Activated CD4-positive, alpha-beta T cell treated with anti-CD3 and anti-CD28 coated beads for 36 hours (primary cell): ENCODE results near the gene HFM1. TPM values are rescaled to one million over a fixed set of nuclear protein-coding genes. Genes with fewer than 3 reads are reported as not detected.
A peak's percentile ranks its signal among the peaks of the same experiment; 100 is the strongest.
"Not testable (repeated sequence)": the region's sequence is repeated elsewhere in the genome, so short reads cannot be mapped to it uniquely, and the experiment has no call there.

ENCODE experiments used
- ATAC-seq: fragments of 200-7000 bp; cut with Tn5 transposase; one replicate; pipeline ENCODE4 v1.10.0; 2021; ENCODE audit warnings: mild to moderate bottlenecking, moderate library complexity
- CTCF ChIA-PET: fragments of 350-600 bp; sonication (Branson Sonifier 250); formaldehyde crosslinking; loops from one replicate; lab custom pipeline; 2021; ENCODE audit warnings: antibody characterized with exemption; lab: Charles Lee
- POLR2A ChIA-PET: fragments of 350-600 bp; sonication (Branson Sonifier 250); formaldehyde crosslinking; loops from one replicate; lab custom pipeline; 2021; ENCODE audit warnings: antibody characterized with exemption, inconsistent platforms; lab: Charles Lee
- DNase-seq: peaks from one replicate; pipeline ENCODE4 v3.0.0-alpha.2; 2020
- H3K27ac Mint-ChIP-seq: one replicate; pipeline ENCODE4 v1.8.0; 2021; ENCODE audit warnings: mixed read lengths
- H3K27me3 Mint-ChIP-seq: one replicate; pipeline ENCODE4 v1.8.0; 2021; ENCODE audit warnings: mixed read lengths
- H3K36me3 Mint-ChIP-seq: one replicate; pipeline ENCODE4 v1.8.0; 2021; ENCODE audit warnings: low read depth, mixed read lengths
- H3K4me1 Mint-ChIP-seq: one replicate; pipeline ENCODE4 v1.8.0; 2021; ENCODE audit warnings: mixed read lengths
- H3K4me3 Mint-ChIP-seq: one replicate; pipeline ENCODE4 v1.8.0; 2021; ENCODE audit warnings: mild to moderate bottlenecking, moderate library complexity, mixed read lengths
- H3K9me3 Mint-ChIP-seq: one replicate; pipeline ENCODE4 v1.8.0; 2021; ENCODE audit warnings: low read depth, mixed read lengths
- intact Hi-C, 2 experiments: fragments of 100-400 bp; cut with DNase I in 1 of 2; cut with micrococcal nuclease in 1 of 2; formaldehyde crosslinking; loops; one replicate each; pipeline versions ENCODE4 v1.14.2 to v1.15.1; 2022 to 2024; cut with DNase I, micrococcal nuclease
- total RNA-seq, 2 experiments: library from RNA; stranded (reverse); gene quantifications; one replicate each; pipeline ENCODE4 v1.2.3, GENCODE V29; 2021

The HFM1 gene
- total RNA-seq = not detected

- no peaks in the 10 kb centered on the region for H3K36me3 Mint-ChIP-seq
- intact Hi-C loops = loop anchor here (5.0 to 10.0 kb wide), 3 partner anchors 240 to 680 kb away; no protein-coding TSS in a partner anchor
- ChIA-PET POLR2A (interaction anchor here (0.5 kb wide), 1 partner anchor 114 kb away, joined by 4 read pairs; no protein-coding TSS in a partner anchor), CTCF (interaction anchor here (1.5 kb wide), 1 partner anchor 10 kb away, joined by 3 read pairs; no protein-coding TSS in a partner anchor)
- H3K27ac Mint-ChIP-seq = peak within 1 kb of the TSS; percentile 60
- H3K4me3 Mint-ChIP-seq = peak within 1 kb of the TSS; percentile 67
- ATAC-seq (peak; percentile 96), DNase-seq (peak; percentile 67)
- H3K9me3 Mint-ChIP-seq = no peaks in the 10 kb centered on the region
- H3K27me3 Mint-ChIP-seq = peaks cover 44% of the 10 kb centered on the region
- peaks cover 7% of the 10 kb centered on the region for H3K4me1 Mint-ChIP-seq
Measured at GRCh38 chr1:91404151-91405012, at the start of gene HFM1. HFM1 (minus strand) TSS chr1:91404837; CDS start chr1:91401082, 3,755 bp downstream.

- H3K36me3 Mint-ChIP-seq = no peaks in the 10 kb centered on the region
- intact Hi-C loops = no loop called here
- DNase-seq (no peak), ATAC-seq (no peak)
- ChIA-PET CTCF (no interaction called here), POLR2A (no interaction called here)
- H3K9me3 Mint-ChIP-seq = no peaks in the 10 kb centered on the region
- H3K27ac Mint-ChIP-seq = no peak overlapping the region
- H3K4me1 Mint-ChIP-seq = no peaks in the 10 kb centered on the region
- no peak overlapping the region for H3K4me3 Mint-ChIP-seq
- peaks cover 1% of the 10 kb centered on the region for H3K27me3 Mint-ChIP-seq
Measured at GRCh38 chr1:91454136-91454535, 49.5 kb upstream of the HFM1 start.

GRCh38 chr1:91450260-91450659 is 45.6 kb upstream of the HFM1 start:
- peaks cover 1% of the 10 kb centered on the region for H3K27me3 Mint-ChIP-seq
- intact Hi-C loops = no loop called here
- no peaks in the 10 kb centered on the region for H3K9me3 Mint-ChIP-seq
- ChIA-PET POLR2A (no interaction called here), CTCF (no interaction called here)
- ATAC-seq = no peak
- no peaks in the 10 kb centered on the region for H3K4me1 Mint-ChIP-seq
- H3K27ac Mint-ChIP-seq = no peak overlapping the region
- no peak overlapping the region for H3K4me3 Mint-ChIP-seq
- DNase-seq = no peak
- no peaks in the 10 kb centered on the region for H3K36me3 Mint-ChIP-seq

GRCh38 chr1:91447782-91448181 is 43.1 kb upstream of the HFM1 start:
- H3K27ac Mint-ChIP-seq, H3K36me3 Mint-ChIP-seq, H3K4me3 Mint-ChIP-seq, H3K27me3 Mint-ChIP-seq, CTCF ChIA-PET, POLR2A ChIA-PET, H3K4me1 Mint-ChIP-seq, ATAC-seq, intact Hi-C loops, H3K9me3 Mint-ChIP-seq, DNase-seq: not testable (repeated sequence)

- intact Hi-C loops = loop anchor here in 1 of 2 experiments (5.0 kb wide), 1 partner anchor 485 kb away; no protein-coding TSS in a partner anchor
- H3K4me1 Mint-ChIP-seq, ATAC-seq, CTCF ChIA-PET, DNase-seq, H3K36me3 Mint-ChIP-seq, H3K9me3 Mint-ChIP-seq, H3K4me3 Mint-ChIP-seq, H3K27ac Mint-ChIP-seq, POLR2A ChIA-PET: not testable (repeated sequence)
- H3K27me3 Mint-ChIP-seq = peaks cover 29% of the 10 kb centered on the region
Measured at GRCh38 chr1:91441980-91442379, 37.3 kb upstream of the HFM1 start.

GRCh38 chr1:91440847-91441246 is 36.2 kb upstream of the HFM1 start:
- ATAC-seq = no peak
- intact Hi-C loops = loop anchor here in 1 of 2 experiments (5.0 kb wide), 1 partner anchor 486 kb away; no protein-coding TSS in a partner anchor
- no peak overlapping the region for H3K27ac Mint-ChIP-seq
- no peak overlapping the region for H3K4me3 Mint-ChIP-seq
- ChIA-PET CTCF (no interaction called here), POLR2A (no interaction called here)
- peaks cover 10% of the 10 kb centered on the region for H3K4me1 Mint-ChIP-seq
- H3K36me3 Mint-ChIP-seq = no peaks in the 10 kb centered on the region
- no peak for DNase-seq
- peaks cover 3% of the 10 kb centered on the region for H3K9me3 Mint-ChIP-seq
- H3K27me3 Mint-ChIP-seq = peaks cover 31% of the 10 kb centered on the region

GRCh38 chr1:91439016-91439415 is 34.4 kb upstream of the HFM1 start:
- Mint-ChIP-seq H3K27me3 (peaks cover 29% of the 10 kb centered on the region), H3K27ac (no peak overlapping the region), H3K9me3 (peaks cover 3% of the 10 kb centered on the region), H3K36me3 (no peaks in the 10 kb centered on the region), H3K4me3 (no peak overlapping the region), H3K4me1 (peaks cover 10% of the 10 kb centered on the region)
- ChIA-PET CTCF (no interaction called here), POLR2A (no interaction called here)
- DNase-seq = no peak
- ATAC-seq = no peak
- intact Hi-C loops = loop anchor here in 1 of 2 experiments (5.0 kb wide), 1 partner anchor 488 kb away; no protein-coding TSS in a partner anchor

- Mint-ChIP-seq H3K9me3 (no peaks in the 10 kb centered on the region), H3K27me3 (peaks cover 25% of the 10 kb centered on the region), H3K4me3 (no peak overlapping the region), H3K27ac (no peak overlapping the region), H3K36me3 (no peaks in the 10 kb centered on the region), H3K4me1 (no peaks in the 10 kb centered on the region)
- ChIA-PET CTCF (no interaction called here), POLR2A (no interaction called here)
- DNase-seq (no peak), ATAC-seq (no peak)
- intact Hi-C loops = no loop called here
Measured at GRCh38 chr1:91428182-91428798, 23.7 kb upstream of the HFM1 start.

- ATAC-seq (no peak), DNase-seq (no peak)
- H3K27me3 Mint-ChIP-seq = peaks cover 25% of the 10 kb centered on the region
- no peaks in the 10 kb centered on the region for H3K4me1 Mint-ChIP-seq
- H3K9me3 Mint-ChIP-seq = no peaks in the 10 kb centered on the region
- no peak overlapping the region for H3K27ac Mint-ChIP-seq
- ChIA-PET POLR2A (no interaction called here), CTCF (no interaction called here)
- H3K4me3 Mint-ChIP-seq = no peak overlapping the region
- intact Hi-C loops = no loop called here
- H3K36me3 Mint-ChIP-seq = no peaks in the 10 kb centered on the region
Measured at GRCh38 chr1:91427741-91428140, 23.1 kb upstream of the HFM1 start.

GRCh38 chr1:91422523-91422922 is 17.9 kb upstream of the HFM1 start:
- intact Hi-C loops, H3K27ac Mint-ChIP-seq, H3K4me1 Mint-ChIP-seq, DNase-seq, ATAC-seq, H3K36me3 Mint-ChIP-seq, H3K4me3 Mint-ChIP-seq, CTCF ChIA-PET, POLR2A ChIA-PET, H3K9me3 Mint-ChIP-seq: not testable (repeated sequence)
- H3K27me3 Mint-ChIP-seq = peaks cover 19% of the 10 kb centered on the region

- intact Hi-C loops = no loop called here
- no peak for DNase-seq
Measured at GRCh38 chr1:91412371-91412770, 7.7 kb upstream of the HFM1 start.

More at GRCh38 chr1:91412371-91412770, 7.7 kb upstream of the HFM1 start:
- no peak overlapping the region for H3K27ac Mint-ChIP-seq
- H3K9me3 Mint-ChIP-seq = no peaks in the 10 kb centered on the region
- ChIA-PET POLR2A (no interaction called here), CTCF (interaction anchor here (1.5 kb wide), 1 partner anchor 515 kb away, joined by 5 read pairs; no protein-coding TSS in a partner anchor)
- no peak for ATAC-seq
- H3K4me3 Mint-ChIP-seq = no peak overlapping the region
- peaks cover 9% of the 10 kb centered on the region for H3K27me3 Mint-ChIP-seq
- H3K4me1 Mint-ChIP-seq = no peaks in the 10 kb centered on the region
- no peaks in the 10 kb centered on the region for H3K36me3 Mint-ChIP-seq
